GM21786 (cell line): ENCODE measurements around the gene REN.

Experiments used
- ATAC-seq: cut with Tn5 transposase; IDR thresholded peaks from one replicate; pipeline ENCODE4 v1.9.1; 2021; ENCODE audit not compliant: unreplicated experiment

The REN gene

DNA sequence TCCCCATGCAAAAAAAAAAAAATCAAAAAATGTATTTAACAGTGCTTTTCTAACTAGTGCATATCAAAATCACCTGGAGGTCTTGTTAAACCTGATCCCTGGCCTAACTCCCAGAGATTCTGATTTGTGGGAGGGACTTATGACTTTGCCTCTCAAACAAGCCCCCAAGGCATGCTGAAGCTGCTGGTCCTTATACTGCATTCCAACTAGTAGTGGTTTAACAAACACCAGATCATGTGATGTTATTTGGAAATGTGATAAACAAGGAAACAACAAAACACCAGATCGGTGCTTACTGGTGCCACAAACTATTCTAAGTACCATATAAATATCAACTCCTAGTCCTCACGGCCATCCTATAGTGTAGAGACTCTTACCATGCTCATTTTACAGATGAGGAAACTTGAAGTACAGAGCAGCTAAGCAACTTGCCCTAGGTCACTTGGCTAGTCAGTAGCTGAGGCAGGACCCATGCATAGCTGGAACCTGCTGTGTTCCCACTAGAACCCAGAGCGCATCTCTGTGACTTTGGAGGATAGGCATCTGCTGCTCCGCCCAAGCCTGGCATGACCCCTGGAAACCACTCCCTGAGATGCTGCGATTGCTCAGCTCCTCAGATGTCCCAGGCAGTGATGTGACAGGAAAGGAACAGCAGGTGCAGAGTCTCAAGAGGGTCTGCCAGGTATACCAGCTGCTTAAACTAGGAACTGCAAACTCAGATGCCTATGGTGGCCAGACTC is 55.1 kb downstream of the REN start:
- ATAC-seq, result no peak

GRCh38 chr1:204108312-204109141 is 57.6 kb downstream of the REN start:
- no peak for ATAC-seq

- no peak for ATAC-seq
These were observed 58.2 kb downstream of the REN start for GRCh38 chr1:204107892-204108291.

DNA sequence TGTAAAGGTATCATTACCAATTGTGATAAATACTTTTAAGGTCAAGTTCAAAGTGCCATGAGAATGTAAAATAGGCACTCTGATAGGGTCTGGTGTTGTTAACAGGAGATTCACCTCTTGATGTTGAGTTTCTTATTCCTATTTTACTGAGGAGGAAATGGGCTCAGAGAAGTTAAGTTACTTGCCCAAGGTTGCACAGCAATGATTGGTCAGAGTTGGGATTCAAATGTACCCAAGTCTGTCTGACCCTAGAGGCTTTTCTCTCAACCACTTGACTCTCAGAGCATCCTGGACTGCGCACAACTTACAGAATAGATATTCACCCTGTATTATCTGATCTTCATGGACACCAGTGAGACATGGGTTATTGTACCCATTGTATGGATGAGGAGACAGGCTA is 59.3 kb downstream of the REN start:
- no peak for ATAC-seq

DNA sequence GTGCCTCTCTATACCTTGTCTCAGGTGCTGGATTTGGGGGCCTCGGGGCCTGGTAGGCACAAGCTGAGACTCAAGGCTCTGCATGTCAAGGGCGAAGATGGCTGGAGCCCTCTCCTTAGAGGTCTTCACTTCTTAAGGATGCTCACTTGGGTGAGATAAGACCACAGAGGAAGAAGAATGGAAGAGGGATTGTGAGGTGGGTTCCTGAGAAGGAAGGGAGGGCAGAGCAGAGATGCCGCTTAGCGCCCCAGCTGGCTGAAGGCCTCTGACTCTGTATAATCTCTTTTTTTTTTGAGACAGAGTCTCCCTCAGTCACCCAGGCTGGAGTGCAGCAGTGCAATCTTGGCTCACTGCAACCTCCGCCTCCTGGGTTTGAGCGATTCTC is 61.0 kb downstream of the REN start:
- no peak for ATAC-seq
